Natural killer cell treated with Interleukin-12 subunit alpha and Interleukin-12 subunit beta and Interleukin-15 and Interleukin-18, amount 100 ng/mL, for 72 hours (primary cell): ENCODE measurements around the gene ATP8B2. TPM values are rescaled to one million over a fixed set of nuclear protein-coding genes. Genes with fewer than 3 reads are reported as not detected.
"Not testable (repeated sequence)": the region's sequence is repeated elsewhere in the genome, so short reads cannot be mapped to it uniquely, and the experiment has no call there.

Experiments
- ATAC-seq, 2 donors: fragments of 150-1000 bp; cut with Tn5 transposase in 1 of 2; sonication (Bioruptor Pico), chemical (Tn5 transposase) in 1 of 2; 2 replicates each; pipeline ENCODE4 v1.10.0; 2021
- DNase-seq: peaks from one replicate; pipeline ENCODE4 v3.0.0; 2022; ENCODE audit warnings: low spot score
- H3K27ac Mint-ChIP-seq, 2 donors: 1 replicate in 1 of 2; 2 replicates in 1 of 2; pipeline ENCODE4 v1.8.0; 2022; ENCODE audit warnings: mixed read lengths in 2 of 2, mild to moderate bottlenecking in 1 of 2, moderate library complexity in 1 of 2
- H3K27me3 Mint-ChIP-seq, 2 donors: 1 replicate in 1 of 2; 2 replicates in 1 of 2; pipeline ENCODE4 v1.8.0; 2022; ENCODE audit warnings: mixed read lengths in 2 of 2
- H3K36me3 Mint-ChIP-seq: one replicate; pipeline ENCODE4 v1.8.0; 2022; ENCODE audit warnings: mixed read lengths
- H3K4me1 Mint-ChIP-seq, 2 donors: 1 replicate in 1 of 2; 2 replicates in 1 of 2; pipeline ENCODE4 v1.8.0; 2022; ENCODE audit warnings: low read depth in 2 of 2, mixed read lengths in 2 of 2, mild to moderate bottlenecking in 1 of 2
- H3K4me3 Mint-ChIP-seq: one replicate; pipeline ENCODE4 v1.8.0; 2022; ENCODE audit warnings: mixed read lengths
- H3K9me3 Mint-ChIP-seq: 2 replicates; pipeline ENCODE4 v1.8.0; 2022; ENCODE audit warnings: mixed read lengths
- total RNA-seq, 2 donors: library from RNA; stranded (reverse); gene quantifications; one replicate each; pipeline ENCODE4 v1.2.3, GENCODE V29; 2022

Gene ATP8B2
- total RNA-seq, 2 donors from 2014 or later, result 29.2 to 60.6 TPM

- H3K9me3 Mint-ChIP-seq, result no peaks in the 10 kb centered on the region
- H3K27me3 Mint-ChIP-seq, result no peaks in the 10 kb centered on the region
- ATAC-seq, result peak; percentile 87 to 91
- H3K4me1 Mint-ChIP-seq, result peaks cover 44 to 46% of the 10 kb centered on the region in 2 donors
- peak overlapping the region in 1 of 2 donors; percentile 23 for H3K27ac Mint-ChIP-seq
- DNase-seq, result peak; percentile 95
- peak overlapping the region; percentile 82 for H3K4me3 Mint-ChIP-seq
- peaks cover 8% of the 10 kb centered on the region for H3K36me3 Mint-ChIP-seq
Observed at GRCh38 chr1:154328318-154329151, 3.2 kb downstream of the ATP8B2 start.

- ATAC-seq (no peak), DNase-seq (no peak)
- Mint-ChIP-seq H3K36me3 (peaks cover 8% of the 10 kb centered on the region), H3K4me3 (peak overlapping the region; percentile 55), H3K9me3 (no peaks in the 10 kb centered on the region), H3K4me1 (peaks cover 46 to 48% of the 10 kb centered on the region in 2 donors), H3K27me3 (no peaks in the 10 kb centered on the region), H3K27ac (peak overlapping the region; percentile 56 to 77)
Observed at GRCh38 chr1:154329152-154329521, 3.8 kb downstream of the ATP8B2 start.

DNA sequence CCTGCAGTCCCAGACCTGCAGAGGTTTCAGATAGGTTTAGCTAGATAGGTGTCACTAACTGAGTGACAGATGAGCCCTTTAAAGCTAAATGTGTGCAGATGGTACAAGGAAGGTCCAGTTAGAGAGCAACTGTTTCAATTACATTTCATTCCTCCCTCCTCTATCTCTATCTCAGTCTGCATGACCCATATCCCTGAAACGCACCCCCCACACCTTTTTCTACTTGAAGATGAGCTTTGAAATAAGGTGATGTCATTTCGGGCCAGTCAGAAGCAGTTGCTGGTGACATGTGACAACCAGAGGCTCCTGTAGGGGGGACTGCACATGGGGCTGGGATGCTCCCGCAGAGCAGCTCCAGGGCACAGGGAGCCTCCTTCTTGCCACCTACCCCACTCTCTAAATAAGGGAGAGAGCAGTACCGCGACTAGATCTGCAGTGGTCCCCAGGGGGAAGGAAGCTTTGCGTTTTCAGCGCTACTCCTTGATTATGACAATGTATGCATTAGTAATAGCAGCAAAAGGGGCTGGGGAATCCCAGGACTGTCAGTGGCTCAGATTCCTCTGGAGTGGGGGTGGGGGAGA is 4.3 kb downstream of the ATP8B2 start:
- H3K27ac Mint-ChIP-seq, result peak overlapping the region; percentile 56 to 77
- H3K4me3 Mint-ChIP-seq, result peak overlapping the region; percentile 55
- ATAC-seq, result no peak
- H3K27me3 Mint-ChIP-seq, result no peaks in the 10 kb centered on the region
- peaks cover 8% of the 10 kb centered on the region for H3K36me3 Mint-ChIP-seq
- peaks cover 48 to 50% of the 10 kb centered on the region in 2 donors for H3K4me1 Mint-ChIP-seq
- DNase-seq, result no peak
- H3K9me3 Mint-ChIP-seq, result no peaks in the 10 kb centered on the region

GRCh38 chr1:154330669-154331068 is 5.3 kb downstream of the ATP8B2 start:
- H3K36me3 Mint-ChIP-seq, result peaks cover 8% of the 10 kb centered on the region
- H3K27me3 Mint-ChIP-seq, result no peaks in the 10 kb centered on the region
- H3K4me1 Mint-ChIP-seq, result peaks cover 52 to 57% of the 10 kb centered on the region in 2 donors
- peak overlapping the region; percentile 72 to 77 for H3K27ac Mint-ChIP-seq
- no peaks in the 10 kb centered on the region for H3K9me3 Mint-ChIP-seq
- DNase-seq (no peak), ATAC-seq (no peak)
- peak overlapping the region; percentile 57 for H3K4me3 Mint-ChIP-seq

DNA sequence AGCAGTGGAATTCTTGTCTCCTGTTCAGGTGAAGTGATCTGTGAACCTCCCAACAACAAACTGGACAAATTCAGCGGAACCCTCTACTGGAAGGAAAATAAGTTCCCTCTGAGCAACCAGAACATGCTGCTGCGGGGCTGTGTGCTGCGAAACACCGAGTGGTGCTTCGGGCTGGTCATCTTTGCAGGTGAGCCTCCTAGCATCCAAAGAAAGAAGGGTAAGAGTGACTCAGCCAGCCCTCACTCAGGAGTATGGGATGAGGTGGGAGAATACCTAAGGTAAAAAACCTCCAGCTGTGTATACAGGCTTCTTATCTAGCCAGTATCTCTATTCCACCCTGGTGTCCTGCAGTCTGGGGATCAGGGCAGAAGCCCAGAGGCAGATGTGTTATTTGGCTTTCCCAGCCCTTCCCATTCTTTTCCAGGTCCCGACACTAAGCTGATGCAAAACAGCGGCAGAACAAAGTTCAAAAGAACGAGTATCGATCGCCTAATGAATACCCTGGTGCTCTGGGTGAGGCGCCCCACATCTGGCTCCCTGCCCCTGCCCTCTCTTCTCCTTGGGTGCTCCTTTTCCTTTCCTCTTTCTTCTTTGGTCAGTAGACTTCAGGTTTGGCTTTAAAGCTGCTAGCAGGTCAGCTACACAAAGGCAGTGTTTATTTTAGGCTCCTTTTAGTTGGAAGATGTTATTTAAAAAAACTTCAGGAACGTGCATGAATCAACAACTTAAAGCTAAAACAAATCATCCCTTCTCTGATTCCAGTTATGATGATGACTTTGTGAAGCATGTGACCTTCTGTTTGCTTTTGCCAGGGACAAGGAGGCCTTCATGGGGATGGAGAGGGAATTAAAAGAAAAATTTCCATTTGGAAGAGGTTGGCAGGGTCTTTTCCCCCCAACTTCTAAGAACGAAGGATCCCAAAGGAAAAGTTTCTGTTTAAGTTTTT is 9.0 kb downstream of the ATP8B2 start:
- H3K36me3 Mint-ChIP-seq, result peaks cover 13% of the 10 kb centered on the region
- H3K4me1 Mint-ChIP-seq, result peaks cover 41 to 46% of the 10 kb centered on the region in 2 donors
- H3K27me3 Mint-ChIP-seq, result no peaks in the 10 kb centered on the region
- DNase-seq, result no peak
- H3K27ac Mint-ChIP-seq, result peak overlapping the region; percentile 34 to 71
- H3K9me3 Mint-ChIP-seq, result no peaks in the 10 kb centered on the region
- no peak overlapping the region for H3K4me3 Mint-ChIP-seq
- ATAC-seq, result no peak

DNA sequence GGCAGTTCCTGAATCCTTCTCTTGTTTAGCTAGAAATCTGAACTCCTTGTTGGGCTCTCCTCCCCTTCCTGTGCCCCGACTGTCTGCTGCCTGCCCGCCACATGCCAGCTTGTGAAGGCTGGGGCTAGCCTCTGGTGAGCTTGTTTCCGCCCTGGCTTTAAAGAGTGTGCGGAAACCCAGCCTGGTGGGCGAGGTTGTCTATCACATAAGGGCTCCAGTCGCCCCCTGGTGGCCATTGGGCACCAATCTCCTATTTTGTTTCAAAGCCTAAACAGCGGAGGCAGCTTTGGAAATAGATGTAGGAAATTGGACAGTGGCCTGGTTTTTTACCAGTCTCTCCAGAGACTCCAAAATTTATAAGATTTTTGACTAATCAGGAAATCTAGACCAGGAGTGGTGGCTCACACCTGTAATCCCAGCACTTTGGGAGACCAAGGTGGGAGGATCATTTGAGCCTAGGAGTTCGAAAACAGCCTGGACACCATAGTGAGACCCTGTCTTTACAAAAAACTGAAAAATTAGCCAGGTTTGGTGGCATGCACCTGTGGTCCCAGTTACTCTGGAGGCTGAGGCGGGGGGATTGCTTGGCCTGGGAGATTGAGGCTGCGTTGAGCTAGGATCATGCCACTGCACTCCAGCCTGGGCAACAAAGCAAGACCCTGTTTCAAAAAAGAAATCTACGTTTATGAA is 9.8 kb downstream of the ATP8B2 start:
- peak overlapping the region; percentile 34 to 71 for H3K27ac Mint-ChIP-seq
- DNase-seq (peak; percentile 90), ATAC-seq (peak; percentile 94 to 95)
- H3K4me1 Mint-ChIP-seq, result peaks cover 35 to 40% of the 10 kb centered on the region in 2 donors
- H3K9me3 Mint-ChIP-seq, result no peaks in the 10 kb centered on the region
- no peaks in the 10 kb centered on the region for H3K27me3 Mint-ChIP-seq
- H3K36me3 Mint-ChIP-seq, result peaks cover 14% of the 10 kb centered on the region
- H3K4me3 Mint-ChIP-seq, result no peak overlapping the region

DNA sequence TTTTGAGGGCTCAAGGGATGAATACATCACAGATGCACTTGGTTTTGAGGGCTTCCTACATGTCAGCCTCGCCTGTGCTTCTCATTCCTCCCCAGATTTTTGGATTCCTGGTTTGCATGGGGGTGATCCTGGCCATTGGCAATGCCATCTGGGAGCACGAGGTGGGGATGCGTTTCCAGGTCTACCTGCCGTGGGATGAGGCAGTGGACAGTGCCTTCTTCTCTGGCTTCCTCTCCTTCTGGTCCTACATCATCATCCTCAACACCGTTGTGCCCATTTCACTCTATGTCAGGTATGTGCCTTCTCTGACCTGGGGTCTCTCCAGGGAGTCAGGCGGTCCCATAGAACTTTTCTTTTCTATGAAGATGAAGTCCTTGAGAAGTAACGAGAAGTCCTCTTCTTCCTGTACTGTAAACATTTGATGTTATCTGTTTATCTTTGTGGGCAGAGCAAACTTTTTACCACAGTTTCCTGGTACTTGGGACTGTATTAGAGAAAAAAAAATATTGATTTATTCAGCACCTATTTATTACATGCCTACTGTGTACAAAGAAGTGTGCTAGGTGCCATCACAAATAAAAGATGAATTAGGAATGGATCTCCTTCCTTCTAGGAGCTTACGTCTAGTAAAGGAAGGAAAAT is 12.0 kb downstream of the ATP8B2 start:
- H3K9me3 Mint-ChIP-seq, result no peaks in the 10 kb centered on the region
- H3K4me3 Mint-ChIP-seq, result peak overlapping the region; percentile 35
- peak overlapping the region; percentile 50 to 53 for H3K27ac Mint-ChIP-seq
- DNase-seq (no peak), ATAC-seq (no peak)
- no peaks in the 10 kb centered on the region for H3K27me3 Mint-ChIP-seq
- H3K4me1 Mint-ChIP-seq, result peaks cover 43% of the 10 kb centered on the region in 2 donors
- H3K36me3 Mint-ChIP-seq, result peaks cover 13% of the 10 kb centered on the region

GRCh38 chr1:154338875-154339274 is 13.6 kb downstream of the ATP8B2 start:
- H3K9me3 Mint-ChIP-seq, result no peaks in the 10 kb centered on the region
- no peak overlapping the region for H3K4me3 Mint-ChIP-seq
- peaks cover 56 to 58% of the 10 kb centered on the region in 2 donors for H3K4me1 Mint-ChIP-seq
- peak overlapping the region in 1 of 2 donors; percentile 39 for H3K27ac Mint-ChIP-seq
- no peaks in the 10 kb centered on the region for H3K27me3 Mint-ChIP-seq
- H3K36me3 Mint-ChIP-seq, result peaks cover 13% of the 10 kb centered on the region
- DNase-seq, result no peak
- ATAC-seq, result no peak

GRCh38 chr1:154341366-154341765 is 16.0 kb downstream of the ATP8B2 start:
- ATAC-seq, H3K27me3 Mint-ChIP-seq, DNase-seq, H3K9me3 Mint-ChIP-seq: not testable (repeated sequence)
- Mint-ChIP-seq H3K27ac (peak overlapping the region; percentile 70 to 94), H3K4me1 (peaks cover 62 to 65% of the 10 kb centered on the region in 2 donors), H3K36me3 (peaks cover 13% of the 10 kb centered on the region), H3K4me3 (peak overlapping the region; percentile 4)

DNA sequence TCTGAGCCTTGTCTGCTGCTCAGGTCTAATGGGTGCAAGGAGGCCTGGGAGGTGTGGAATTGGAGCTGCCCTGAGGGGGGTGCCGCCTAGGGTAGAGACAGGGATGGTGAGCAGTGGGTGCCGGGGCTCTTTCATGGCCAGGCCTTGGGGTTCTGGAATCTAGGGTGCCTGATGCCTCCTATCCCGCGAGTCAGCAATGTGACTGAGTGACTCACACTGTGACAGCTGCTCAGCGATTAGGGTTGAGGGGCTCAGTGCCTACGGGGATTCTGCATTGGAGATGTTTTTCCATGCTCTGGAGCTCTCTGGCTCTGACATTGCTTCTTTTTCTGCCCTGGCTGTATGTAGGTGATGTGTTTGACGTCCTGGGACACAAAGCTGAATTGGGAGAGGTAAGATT is 16.8 kb downstream of the ATP8B2 start:
- peak overlapping the region; percentile 70 to 94 for H3K27ac Mint-ChIP-seq
- ATAC-seq (no peak), DNase-seq (no peak)
- H3K9me3 Mint-ChIP-seq, result no peaks in the 10 kb centered on the region
- H3K36me3 Mint-ChIP-seq, result peaks cover 15% of the 10 kb centered on the region
- H3K4me3 Mint-ChIP-seq, result peak overlapping the region; percentile 61
- H3K27me3 Mint-ChIP-seq, result no peaks in the 10 kb centered on the region
- peaks cover 63 to 69% of the 10 kb centered on the region in 2 donors for H3K4me1 Mint-ChIP-seq

DNA sequence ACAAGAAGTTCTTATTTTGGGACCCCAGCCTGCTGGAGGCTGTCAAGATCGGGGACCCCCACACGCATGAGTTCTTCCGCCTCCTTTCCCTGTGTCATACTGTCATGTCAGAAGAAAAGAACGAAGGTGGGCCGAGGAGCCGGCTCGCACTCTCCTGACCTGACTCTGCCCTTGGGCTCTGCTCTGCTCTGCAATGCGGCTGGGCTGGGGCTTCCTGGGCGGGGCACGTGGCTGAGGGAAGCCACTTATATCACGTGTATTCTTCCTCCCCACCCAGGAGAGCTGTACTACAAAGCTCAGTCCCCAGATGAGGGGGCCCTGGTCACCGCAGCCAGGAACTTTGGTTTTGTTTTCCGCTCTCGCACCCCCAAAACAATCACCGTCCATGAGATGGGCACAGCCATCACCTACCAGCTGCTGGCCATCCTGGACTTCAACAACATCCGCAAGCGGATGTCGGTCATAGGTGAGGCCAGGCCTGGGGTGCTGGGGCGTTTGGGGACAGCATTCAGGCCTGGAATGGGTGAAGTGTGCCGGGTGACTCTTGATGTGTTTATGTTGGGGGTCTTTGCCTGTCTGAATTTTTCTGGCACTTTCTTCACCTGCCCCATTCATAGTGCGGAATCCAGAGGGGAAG is 17.6 kb downstream of the ATP8B2 start:
- ATAC-seq (peak; percentile 78 to 88), DNase-seq (no peak)
- H3K27me3 Mint-ChIP-seq, result no peaks in the 10 kb centered on the region
- H3K4me3 Mint-ChIP-seq, result peak overlapping the region; percentile 61
- H3K27ac Mint-ChIP-seq, result peak overlapping the region; percentile 70 to 94
- H3K9me3 Mint-ChIP-seq, result no peaks in the 10 kb centered on the region
- H3K4me1 Mint-ChIP-seq, result peaks cover 57 to 65% of the 10 kb centered on the region in 2 donors
- H3K36me3 Mint-ChIP-seq, result peaks cover 23% of the 10 kb centered on the region
